H54 (cell line): ENCODE data around the gene PRMT7.
A peak's percentile ranks its signal among the peaks of the same experiment; 100 is the strongest.

ENCODE experiments used
- DNase-seq: peaks from one replicate; pipeline ENCODE4 v3.0.0; 2011; ENCODE audit warnings: low spot score, mixed read lengths; ENCODE audit not compliant: insufficient read length
- FAIRE-seq: peaks from 3 replicates; lab custom pipeline; 2011; peaks lifted over from hg19 to GRCh38; lab: Jason Lieb, UNC
- POLR2A ChIP-seq: IDR thresholded peaks from 2 replicates; pipeline ENCODE4 v1.6.1; 2011; ENCODE audit warnings: low read depth, mild to moderate bottlenecking, low read length

PRMT7 gene

GRCh38 chr16:68395815-68396214, 85.0 kb downstream of the PRMT7 start:
- no peak for FAIRE-seq
- DNase-seq = no peak
- no peak for TF ChIP-seq POLR2A

- no peak for TF ChIP-seq POLR2A
- DNase-seq = no peak
- FAIRE-seq = no peak
These were observed 85.7 kb downstream of the PRMT7 start for GRCh38 chr16:68396481-68396880.

DNA sequence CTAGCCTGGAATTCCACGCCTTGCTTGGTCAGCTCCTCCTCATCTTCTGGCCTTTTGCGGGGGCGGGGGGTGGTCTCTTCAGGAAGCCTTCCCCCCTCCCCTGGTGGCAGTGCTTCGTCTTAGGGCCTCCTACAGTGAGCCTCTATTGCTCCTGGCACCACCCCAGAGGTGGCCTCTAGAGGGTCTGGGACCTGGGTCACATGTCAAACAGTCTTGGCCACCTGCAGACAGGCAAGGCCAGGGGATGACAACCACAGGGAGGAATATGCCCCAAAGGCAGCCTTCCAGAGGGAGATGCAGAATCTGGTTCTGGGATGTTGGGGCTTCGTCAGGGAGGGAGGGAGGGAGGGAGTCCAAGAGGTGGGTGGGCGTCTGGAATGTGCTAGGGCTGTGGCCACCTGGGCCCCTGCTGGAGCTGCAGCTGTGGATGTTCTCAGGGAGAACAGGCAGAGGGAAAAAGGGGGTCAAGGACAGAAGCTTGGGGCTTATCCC, 86.9 kb downstream of the PRMT7 start:
- DNase-seq = no peak
- TF ChIP-seq POLR2A = no peak
- no peak for FAIRE-seq

- no peak for TF ChIP-seq POLR2A
- no peak for DNase-seq
- FAIRE-seq = no peak
These were observed 88.6 kb downstream of the PRMT7 start for GRCh38 chr16:68399456-68399855.

DNA sequence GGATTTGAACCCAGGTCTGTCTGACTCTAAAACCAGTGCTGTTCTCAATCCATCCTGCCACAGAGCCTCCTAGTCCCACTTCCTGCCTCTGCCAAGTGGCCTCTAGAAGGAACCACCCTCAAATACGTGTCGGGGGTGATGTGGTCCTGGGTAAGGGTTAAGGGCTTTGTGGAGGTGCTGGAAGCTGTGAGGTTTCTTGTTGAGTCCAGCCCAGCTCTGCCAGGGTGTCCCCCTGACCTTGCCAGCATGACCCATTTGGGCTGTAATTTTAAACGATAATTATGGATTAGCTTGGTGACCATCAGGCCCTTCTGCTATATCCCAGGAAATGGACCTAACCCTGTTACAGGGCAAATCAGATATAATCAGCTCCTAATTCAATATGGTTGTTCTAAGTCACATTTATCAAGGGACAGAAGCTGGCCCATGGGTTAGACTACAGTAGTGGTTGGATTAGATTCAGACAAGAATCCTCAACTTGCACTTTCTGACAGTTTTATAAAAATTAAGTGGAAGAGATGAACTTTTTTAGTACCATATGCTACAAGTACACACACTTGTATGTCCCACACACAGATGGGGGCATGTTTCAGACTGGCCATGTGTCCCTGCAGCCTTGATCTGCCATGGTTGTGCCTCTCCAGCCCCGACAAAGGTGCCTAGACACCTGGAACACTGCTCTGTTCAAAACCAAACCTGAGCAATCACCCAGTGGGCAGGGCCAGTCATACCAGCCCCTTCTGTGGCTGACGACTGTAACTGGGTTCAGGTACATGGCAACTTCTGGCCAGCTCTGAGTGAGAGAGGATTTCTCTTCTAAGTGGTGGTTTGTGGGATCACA, 89.5 kb downstream of the PRMT7 start:
- no peak for TF ChIP-seq POLR2A
- DNase-seq (no peak), FAIRE-seq (no peak)

GRCh38 chr16:68400924-68401460, 90.2 kb downstream of the PRMT7 start:
- TF ChIP-seq POLR2A = no peak
- FAIRE-seq = no peak

DNA sequence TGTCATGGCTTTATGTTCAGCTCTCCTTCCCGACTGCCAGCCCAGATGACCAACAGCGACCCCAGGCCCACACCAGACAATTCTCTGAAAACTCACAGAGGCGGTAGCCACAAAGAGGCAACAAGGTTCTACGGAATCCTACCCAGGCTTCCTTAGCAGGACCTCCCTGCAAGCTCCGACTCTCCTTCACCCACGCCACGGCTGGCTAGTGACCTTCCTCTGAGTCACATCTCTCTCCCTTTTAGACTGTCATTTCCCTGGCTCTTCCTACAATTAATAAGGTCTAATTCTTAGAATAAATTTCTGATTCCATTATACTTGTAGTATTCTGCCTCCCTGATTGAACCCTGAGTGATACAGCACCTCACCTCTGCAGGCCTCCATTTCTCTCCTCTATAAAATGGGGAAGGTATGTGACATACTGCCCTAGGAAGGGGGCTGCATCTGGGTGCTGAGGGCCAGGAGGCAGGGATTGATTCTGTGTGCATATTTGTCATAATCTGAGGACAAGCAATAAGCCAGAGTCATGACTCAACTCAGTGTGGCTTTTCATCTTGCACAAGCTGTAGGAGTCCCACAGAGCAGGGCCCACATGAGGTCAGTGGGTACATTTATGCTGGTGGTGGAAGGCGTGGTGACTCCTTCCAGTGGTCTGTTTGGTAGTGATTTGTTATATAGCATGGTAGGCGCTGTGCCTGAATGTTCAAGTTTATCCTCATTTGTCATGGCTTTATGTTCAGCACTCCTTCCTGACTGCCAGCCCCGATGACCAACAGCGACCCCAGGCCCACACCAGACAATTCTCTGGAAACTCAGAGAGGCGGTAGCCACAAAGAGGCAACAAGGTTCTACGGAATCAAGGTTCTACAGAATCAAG, 91.3 kb downstream of the PRMT7 start:
- FAIRE-seq = peak; percentile 80
- no peak for TF ChIP-seq POLR2A
- peak; percentile 83 for DNase-seq

More at GRCh38 chr16:68400924-68401460, 90.2 kb downstream of the PRMT7 start:
- DNase-seq = no peak

DNA sequence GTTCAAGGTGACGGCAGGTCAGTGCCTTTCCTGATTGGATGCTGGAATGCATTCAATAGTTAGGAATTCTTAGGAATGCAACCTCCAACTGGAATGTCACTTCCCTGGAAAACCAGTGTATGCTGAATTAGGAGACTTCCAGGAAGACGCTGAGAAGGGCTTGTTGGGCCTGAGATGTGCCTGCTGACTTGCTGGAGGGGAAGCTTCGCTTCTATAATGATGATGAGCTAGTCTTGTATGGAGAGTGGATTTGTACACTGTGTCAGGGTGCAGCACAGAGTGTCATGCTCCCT, 91.9 kb downstream of the PRMT7 start:
- TF ChIP-seq POLR2A = no peak
- FAIRE-seq = no peak
- DNase-seq = no peak

DNA sequence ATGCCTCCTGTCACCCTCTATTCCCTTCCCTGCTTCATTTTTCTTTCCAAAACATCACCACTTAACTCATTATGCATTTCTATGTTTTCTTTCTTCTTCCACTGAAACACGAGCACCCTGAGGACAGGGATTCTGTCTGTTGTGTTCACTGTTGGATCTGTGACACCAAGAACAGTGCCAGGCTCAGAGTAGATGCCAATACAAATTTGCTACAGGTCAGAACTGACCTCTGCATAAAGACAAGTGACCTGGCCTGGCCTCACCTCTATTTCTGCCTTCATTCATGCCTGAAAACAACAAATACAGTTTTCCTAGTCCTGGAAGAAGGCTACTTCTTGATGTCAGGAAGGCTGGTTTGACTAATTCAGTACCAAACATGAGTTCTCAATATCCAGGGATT, 92.4 kb downstream of the PRMT7 start:
- FAIRE-seq = no peak
- no peak for DNase-seq
- TF ChIP-seq POLR2A = no peak

DNA sequence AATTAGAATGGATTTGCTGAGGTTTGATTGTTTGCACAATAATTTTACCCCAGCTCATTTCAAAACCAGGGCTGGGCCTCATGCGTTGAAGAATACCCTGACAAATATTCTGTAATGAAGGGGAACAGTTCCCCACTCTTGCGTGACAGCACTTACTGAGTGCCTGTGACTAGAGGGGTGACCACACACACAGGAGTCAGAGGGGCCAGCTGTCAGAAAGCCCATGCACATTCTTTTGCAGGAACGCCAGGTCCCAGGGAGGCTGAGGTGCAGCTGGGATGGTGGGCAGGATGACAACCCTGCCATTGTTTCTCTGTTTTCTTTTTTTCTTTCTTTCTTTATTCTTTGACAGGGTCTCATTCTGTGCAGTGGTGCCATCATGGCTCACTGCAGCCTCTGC, 92.9 kb downstream of the PRMT7 start:
- FAIRE-seq (no peak), DNase-seq (no peak)
- no peak for TF ChIP-seq POLR2A

DNA sequence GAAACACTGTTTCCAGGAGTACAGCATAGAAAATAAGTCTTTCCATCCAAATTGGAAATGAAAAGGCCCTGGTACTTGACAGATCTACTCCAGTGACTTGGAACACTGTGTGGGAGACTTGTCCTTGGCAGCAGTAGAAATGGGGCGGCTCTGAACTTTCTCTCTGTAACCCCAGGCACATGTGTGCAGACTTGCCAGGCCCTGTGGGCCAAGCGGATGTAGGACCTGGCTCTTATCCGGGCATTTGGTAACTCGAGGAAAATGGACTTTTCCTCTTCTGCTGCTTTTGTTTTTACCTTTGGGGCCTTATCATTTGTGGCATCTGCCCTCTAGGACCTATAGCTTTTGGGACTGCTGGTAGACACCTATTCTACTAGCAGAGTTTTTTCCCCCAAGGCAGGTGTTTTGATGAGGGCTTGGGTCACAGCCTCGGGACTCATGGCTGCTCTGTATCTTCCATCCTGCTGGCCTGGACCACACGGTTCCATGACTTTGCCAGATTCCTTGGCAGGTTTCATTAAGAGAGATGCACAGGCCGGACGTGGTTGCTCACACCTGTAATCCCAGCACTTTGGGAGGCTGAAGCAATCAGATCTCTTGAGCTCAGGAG, 94.0 kb downstream of the PRMT7 start:
- no peak for TF ChIP-seq POLR2A
- FAIRE-seq (no peak), DNase-seq (no peak)

- no peak for DNase-seq
- no peak for FAIRE-seq
- TF ChIP-seq POLR2A = no peak
These were observed 95.8 kb downstream of the PRMT7 start for GRCh38 chr16:68406458-68407152.
